OCI-LY1 (cell line): Measurements from ENCODE around the gene NDST4.

Experiments
- H2AFZ ChIP-seq: fragments of 200-600 bp; sonication (generic), shearing (Covaris generic); 2 replicates; pipeline ENCODE4 v1.6.0; 2014; ENCODE audit warnings: antibody characterized with exemption, mild to moderate bottlenecking, low read length
- H3F3A ChIP-seq: fragments of 200-600 bp; sonication (generic), shearing (Covaris generic); 2 replicates; pipeline ENCODE4 v1.6.0; 2014; ENCODE audit warnings: mild to moderate bottlenecking, antibody characterized with exemption, low read length, moderate library complexity; ENCODE audit not compliant: insufficient read depth
- H3K27ac ChIP-seq: fragments of 200-600 bp; sonication (generic); 2 replicates; pipeline ENCODE4 v1.5.1; 2014; ENCODE audit warnings: low read length, mixed run types, mild to moderate bottlenecking, low read depth; ENCODE audit not compliant: poor library complexity, severe bottlenecking
- H3K27me3 ChIP-seq: fragments of 200-600 bp; sonication (generic); 2 replicates; pipeline ENCODE4 v1.6.0; 2014; ENCODE audit warnings: antibody characterized with exemption, mild to moderate bottlenecking, low read length, moderate library complexity; ENCODE audit not compliant: insufficient read depth
- H3K36me3 ChIP-seq: fragments of 200-600 bp; sonication (generic); 2 replicates; pipeline ENCODE4 v1.6.1; 2014; ENCODE audit warnings: mild to moderate bottlenecking, antibody characterized with exemption, low read length, moderate library complexity, mixed read lengths; ENCODE audit not compliant: insufficient read depth
- H3K4me1 ChIP-seq: fragments of 200-600 bp; sonication (generic); 2 replicates; pipeline ENCODE4 v1.5.1; 2014; ENCODE audit warnings: mild to moderate bottlenecking, low read length, moderate library complexity; ENCODE audit not compliant: insufficient read depth, severe bottlenecking
- H3K4me2 ChIP-seq: fragments of 200-600 bp; sonication (generic), shearing (Covaris generic); 2 replicates; pipeline ENCODE4 v1.6.1; 2014; ENCODE audit warnings: low read length
- H3K4me3 ChIP-seq: fragments of 200-600 bp; sonication (generic); 2 replicates; pipeline ENCODE4 v1.5.1; 2014; ENCODE audit warnings: low read length, low read depth, mild to moderate bottlenecking, mixed read lengths; ENCODE audit not compliant: poor library complexity, severe bottlenecking
- H3K79me2 ChIP-seq: fragments of 200-600 bp; shearing (Covaris generic); 2 replicates; pipeline ENCODE4 v1.6.1; 2016; ENCODE audit warnings: mixed run types, low read length, mixed read lengths; ENCODE audit not compliant: insufficient read depth
- H3K9ac ChIP-seq: fragments of 200-600 bp; sonication (generic), shearing (Covaris generic); 2 replicates; pipeline ENCODE4 v1.6.1; 2014; ENCODE audit warnings: mild to moderate bottlenecking, low read length, mixed read lengths
- H3K9me2 ChIP-seq: fragments of 200-600 bp; sonication (generic), shearing (Covaris generic); 2 replicates; pipeline ENCODE4 v1.6.1; 2014; ENCODE audit warnings: low read depth, mild to moderate bottlenecking, low read length, mixed read lengths
- H3K9me3 ChIP-seq: fragments of 200-600 bp; shearing (Covaris generic); 2 replicates; pipeline ENCODE4 v1.6.1; 2014; ENCODE audit warnings: low read length, mixed read lengths
- H4K20me1 ChIP-seq: fragments of 200-600 bp; sonication (generic), shearing (Covaris generic); 2 replicates; pipeline ENCODE4 v1.6.0; 2016; ENCODE audit warnings: mild to moderate bottlenecking, low read length; ENCODE audit not compliant: insufficient read depth
- EZH2 ChIP-seq: fragments of 200-600 bp; sonication (generic), shearing (Covaris generic); IDR thresholded peaks from 2 replicates; pipeline ENCODE4 v1.8.0; 2017; ENCODE audit warnings: borderline replicate concordance, mixed run types, mild to moderate bottlenecking, antibody characterized with exemption, low read length, moderate library complexity, mixed read lengths
- TF ChIP-seq, protein P1 (sequence below): fragments of 200-600 bp; sonication (generic), shearing (Covaris generic); IDR thresholded peaks from 2 replicates; pipeline ENCODE4 v1.5.1; 2017; ENCODE audit warnings: mild to moderate bottlenecking, antibody characterized with exemption, low read length, moderate library complexity, mixed read lengths

NDST4 gene

DNA sequence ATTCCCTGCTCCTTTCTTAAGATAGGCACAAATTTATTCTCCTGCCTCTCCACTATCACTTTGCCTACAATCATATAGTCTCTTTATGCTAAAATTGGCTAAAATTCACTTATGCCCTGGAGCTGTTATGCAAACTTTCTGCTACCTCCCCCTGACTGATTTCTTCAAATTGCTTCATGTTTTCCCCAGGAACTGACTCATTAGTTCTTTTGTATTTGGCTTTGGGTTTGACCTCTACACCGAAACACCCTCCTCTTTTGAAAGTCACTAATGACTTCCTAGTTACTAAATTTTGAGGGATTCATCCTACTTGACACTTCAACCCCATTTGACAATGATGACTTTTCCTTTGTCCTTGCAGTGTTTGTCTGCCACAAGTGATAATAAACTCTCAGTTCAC, 222.6 kb downstream of the NDST4 start:
- TF ChIP-seq EZH2: no peak
- TF ChIP-seq, protein P1, sequence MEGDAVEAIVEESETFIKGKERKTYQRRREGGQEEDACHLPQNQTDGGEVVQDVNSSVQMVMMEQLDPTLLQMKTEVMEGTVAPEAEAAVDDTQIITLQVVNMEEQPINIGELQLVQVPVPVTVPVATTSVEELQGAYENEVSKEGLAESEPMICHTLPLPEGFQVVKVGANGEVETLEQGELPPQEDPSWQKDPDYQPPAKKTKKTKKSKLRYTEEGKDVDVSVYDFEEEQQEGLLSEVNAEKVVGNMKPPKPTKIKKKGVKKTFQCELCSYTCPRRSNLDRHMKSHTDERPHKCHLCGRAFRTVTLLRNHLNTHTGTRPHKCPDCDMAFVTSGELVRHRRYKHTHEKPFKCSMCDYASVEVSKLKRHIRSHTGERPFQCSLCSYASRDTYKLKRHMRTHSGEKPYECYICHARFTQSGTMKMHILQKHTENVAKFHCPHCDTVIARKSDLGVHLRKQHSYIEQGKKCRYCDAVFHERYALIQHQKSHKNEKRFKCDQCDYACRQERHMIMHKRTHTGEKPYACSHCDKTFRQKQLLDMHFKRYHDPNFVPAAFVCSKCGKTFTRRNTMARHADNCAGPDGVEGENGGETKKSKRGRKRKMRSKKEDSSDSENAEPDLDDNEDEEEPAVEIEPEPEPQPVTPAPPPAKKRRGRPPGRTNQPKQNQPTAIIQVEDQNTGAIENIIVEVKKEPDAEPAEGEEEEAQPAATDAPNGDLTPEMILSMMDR: no peak
- no peaks in the 10 kb centered on the region for H3K79me2 ChIP-seq
- no peak overlapping the region for H3K4me3 ChIP-seq
- no peak overlapping the region for H2AFZ ChIP-seq
- no peaks in the 10 kb centered on the region for H3K27me3 ChIP-seq
- no peaks in the 10 kb centered on the region for H3K9me3 ChIP-seq
- no peak overlapping the region for H3K27ac ChIP-seq
- no peaks in the 10 kb centered on the region for H4K20me1 ChIP-seq
- H3K36me3 ChIP-seq: no peaks in the 10 kb centered on the region
- H3F3A ChIP-seq: no peaks in the 10 kb centered on the region
- H3K9me2 ChIP-seq: no peaks in the 10 kb centered on the region
- H3K9ac ChIP-seq: no peak overlapping the region
- H3K4me2 ChIP-seq: no peak overlapping the region
- no peaks in the 10 kb centered on the region for H3K4me1 ChIP-seq

DNA sequence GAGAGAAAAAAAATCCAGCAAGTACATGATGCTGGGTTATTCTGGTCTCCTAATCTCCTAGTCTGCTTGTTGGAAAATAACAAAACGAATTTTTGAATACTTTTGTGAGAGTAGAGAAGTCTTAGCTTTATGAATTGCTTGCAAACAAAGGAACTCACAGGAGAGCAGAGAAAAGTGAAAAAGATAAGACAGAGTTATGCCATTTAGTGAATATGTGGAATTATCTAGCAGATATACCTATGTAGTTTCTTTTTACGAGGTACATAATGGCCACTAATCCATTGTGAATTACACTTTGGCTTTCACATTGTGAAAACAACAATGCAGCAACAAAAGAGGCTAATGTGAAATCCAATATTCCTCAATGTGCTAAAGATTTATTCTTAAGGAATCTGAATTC, 226.7 kb downstream of the NDST4 start:
- no peak for TF ChIP-seq EZH2
- TF ChIP-seq, protein P1: no peak
- no peaks in the 10 kb centered on the region for H3K9me3 ChIP-seq
- no peak overlapping the region for H3K9ac ChIP-seq
- H3K27ac ChIP-seq: no peak overlapping the region
- no peaks in the 10 kb centered on the region for H3K9me2 ChIP-seq
- H2AFZ ChIP-seq: no peak overlapping the region
- no peaks in the 10 kb centered on the region for H3K36me3 ChIP-seq
- no peaks in the 10 kb centered on the region for H3K27me3 ChIP-seq
- H3K4me3 ChIP-seq: no peak overlapping the region
- H3K79me2 ChIP-seq: no peaks in the 10 kb centered on the region
- no peaks in the 10 kb centered on the region for H4K20me1 ChIP-seq
- no peak overlapping the region for H3K4me2 ChIP-seq
- H3K4me1 ChIP-seq: no peaks in the 10 kb centered on the region
- no peaks in the 10 kb centered on the region for H3F3A ChIP-seq

DNA sequence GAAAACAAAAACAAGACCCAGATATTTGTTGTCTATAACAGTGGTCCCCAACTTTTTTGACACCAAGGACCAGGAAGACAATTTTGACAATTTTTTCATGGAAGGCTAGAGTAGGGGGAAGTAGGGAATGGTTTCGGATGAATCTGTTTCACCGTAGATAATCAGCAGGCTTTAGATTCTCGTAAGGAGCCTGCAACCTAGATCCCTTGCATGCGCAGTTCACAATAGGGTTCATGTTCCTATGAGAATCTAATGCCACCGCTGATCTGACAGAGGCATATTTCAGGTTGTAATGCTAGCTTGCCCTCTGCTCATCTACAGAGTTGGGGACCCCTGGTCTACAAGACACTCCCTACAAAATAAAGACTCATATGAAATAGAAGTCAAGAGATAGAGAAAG, 229.8 kb downstream of the NDST4 start:
- Histone ChIP-seq H3F3A (no peaks in the 10 kb centered on the region), H4K20me1 (no peaks in the 10 kb centered on the region), H3K9me3 (no peaks in the 10 kb centered on the region), H3K9me2 (no peaks in the 10 kb centered on the region), H3K27ac (no peak overlapping the region), H2AFZ (no peak overlapping the region), H3K79me2 (no peaks in the 10 kb centered on the region), H3K4me2 (no peak overlapping the region), H3K9ac (no peak overlapping the region), H3K4me3 (no peak overlapping the region), H3K27me3 (no peaks in the 10 kb centered on the region), H3K4me1 (no peaks in the 10 kb centered on the region), H3K36me3 (no peaks in the 10 kb centered on the region)
- TF ChIP-seq EZH2: no peak
- TF ChIP-seq, protein P1: no peak
